Small intestine (tissue), 7 donors: ENCODE data around the gene SP4. TPM values are rescaled to one million over a fixed set of nuclear protein-coding genes. Genes with fewer than 3 reads are reported as not detected.

Experiments used
- DNase-seq, 2 donors: peaks; one replicate each; pipeline versions ENCODE4 v3.0.0 to v3.0.0-alpha.2; 2013
- FAIRE-seq: peaks from 2 replicates; lab custom pipeline; 2012; peaks lifted over from hg19 to GRCh38; lab: Jason Lieb, UNC
- H3K27ac ChIP-seq, 3 donors: one replicate each; pipeline ENCODE4 v1.5.1; 2013; ENCODE audit warnings: low read length in 2 of 3, mild to moderate bottlenecking in 2 of 3, control low read depth in 1 of 3, inconsistent platforms in 1 of 3, low read depth in 1 of 3, moderate library complexity in 1 of 3
- H3K27me3 ChIP-seq, 3 donors: one replicate each; pipeline ENCODE4 v1.6.1; 2013; ENCODE audit warnings: low read length in 3 of 3, inconsistent platforms in 1 of 3; ENCODE audit not compliant: control insufficient read depth in 3 of 3, insufficient read depth in 3 of 3
- H3K36me3 ChIP-seq, 3 donors: one replicate each; pipeline ENCODE4 v1.6.1; 2013; ENCODE audit warnings: low read length in 3 of 3, inconsistent platforms in 1 of 3, low read depth in 1 of 3, mild to moderate bottlenecking in 1 of 3, moderate library complexity in 1 of 3; ENCODE audit not compliant: control insufficient read depth in 3 of 3, insufficient read depth in 2 of 3
- H3K4me1 ChIP-seq, 3 donors: one replicate each; pipeline ENCODE4 v1.6.1; 2013; ENCODE audit warnings: low read length in 2 of 3, inconsistent platforms in 1 of 3, low read depth in 1 of 3, mild to moderate bottlenecking in 1 of 3, moderate library complexity in 1 of 3; ENCODE audit not compliant: control insufficient read depth in 3 of 3, insufficient read depth in 2 of 3
- H3K4me3 ChIP-seq, 3 donors: one replicate each; pipeline ENCODE4 v1.5.1; 2013; ENCODE audit warnings: low read length in 3 of 3, control low read depth in 1 of 3, inconsistent platforms in 1 of 3, low read depth in 1 of 3, mild to moderate bottlenecking in 1 of 3, moderate library complexity in 1 of 3
- H3K9me3 ChIP-seq, 2 donors: one replicate each; pipeline ENCODE4 v1.6.1; 2013; ENCODE audit warnings: low read depth in 1 of 2, low read length in 1 of 2; ENCODE audit not compliant: control insufficient read depth in 2 of 2, insufficient read depth in 1 of 2
- WGBS, 3 donors: extraction: QIAGEN DNeasy Blood & Tissue Kit; methylation state at CpG; one replicate each; pipeline ENCODE4 v1.1.7; 2013; 5-methylcytosine and 5-hydroxymethylcytosine counted together
- polyA plus RNA-seq, 4 donors: library from polyadenylated mRNA; stranded (reverse) in 3 of 4; unstranded in 1 of 4; fragments of 200-250 nt in 3 of 4; fragments of 120-200 nt in 1 of 4; gene quantifications; one replicate each; pipeline versions ENCODE4 v1.2.1 to v1.2.3, GENCODE V29; 2013
- donor health status: healthy with polysubstance abuse.
- donor health status: control.
- donor health status: control.
- donor health status: Bipolar disorder and iron deficiency.
- donor health status: healthy.

Gene SP4
- polyA plus RNA-seq, 4 donors = 0.45 to 5.3 (median 1.2) TPM

DNA sequence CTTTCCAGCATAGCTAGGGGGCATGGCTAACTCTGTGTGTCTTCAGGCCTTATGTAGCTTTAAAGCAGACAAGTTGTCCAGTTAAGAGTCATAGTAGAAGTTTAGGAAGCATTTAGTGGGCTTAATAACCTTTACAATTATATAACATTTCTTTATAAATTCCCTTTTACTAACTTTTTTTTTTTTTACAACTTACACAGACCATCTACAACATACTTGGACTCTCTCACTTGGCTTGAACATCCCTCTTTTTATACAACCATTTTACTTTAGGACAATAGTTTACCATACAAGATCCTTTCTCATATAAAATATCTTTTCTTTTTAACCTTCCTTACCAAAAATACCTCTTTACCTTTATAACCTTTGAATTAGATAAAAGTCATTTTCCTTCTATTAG is 26.3 kb downstream of the SP4 start:
- H3K36me3 ChIP-seq = peaks cover 0 to 9% (median 1%) of the 10 kb centered on the region in 3 donors
- no peaks in the 10 kb centered on the region for H3K4me1 ChIP-seq
- H3K4me3 ChIP-seq = no peak overlapping the region
- no peak for FAIRE-seq
- no peak for DNase-seq
- no peak overlapping the region for H3K27ac ChIP-seq
- H3K27me3 ChIP-seq = no peaks in the 10 kb centered on the region
- H3K9me3 ChIP-seq = peaks cover 0 to 29% of the 10 kb centered on the region in 2 donors

- no peak for FAIRE-seq
- WGBS, 3 donors = 86 to 100% (median 94%) methylated on average over 1 of the region's 1 CpG
Observed at GRCh38 chr7:21454906-21455305, 27.0 kb downstream of the SP4 start.

DNA sequence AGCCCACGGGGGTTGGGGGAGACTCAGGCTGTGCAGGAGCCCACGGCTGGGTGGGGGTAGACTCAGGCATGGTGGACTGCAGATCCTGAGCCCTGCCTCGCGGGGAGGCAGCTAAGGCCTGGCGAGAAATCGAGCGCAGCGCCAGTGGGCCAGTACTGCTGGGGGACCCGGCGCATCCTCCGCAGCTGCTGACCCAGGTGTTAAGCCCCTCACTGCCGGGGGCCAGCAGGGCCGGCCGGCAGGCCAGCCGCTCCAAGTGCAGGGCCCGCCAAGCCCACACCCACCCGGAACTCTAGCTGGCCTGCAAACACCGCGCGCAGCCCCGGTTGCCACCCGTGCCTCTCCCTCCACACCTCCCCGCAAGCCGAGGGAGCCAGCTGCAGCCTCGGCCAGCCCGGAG is 33.4 kb downstream of the SP4 start:
- H3K9me3 ChIP-seq = peaks cover 0 to 4% of the 10 kb centered on the region in 2 donors
- 97 to 100% (median 97%) methylated on average over 24 to 26 of the region's 26 CpGs for WGBS, 3 donors

More at GRCh38 chr7:21454906-21455305, 27.0 kb downstream of the SP4 start:
- Histone ChIP-seq H3K4me3 (no peak overlapping the region), H3K36me3 (peaks cover 0 to 9% (median 1%) of the 10 kb centered on the region in 3 donors), H3K4me1 (no peaks in the 10 kb centered on the region), H3K9me3 (peaks cover 0 to 29% of the 10 kb centered on the region in 2 donors), H3K27ac (no peak overlapping the region), H3K27me3 (no peaks in the 10 kb centered on the region)
- DNase-seq = no peak

GRCh38 chr7:21462081-21462480 is 34.2 kb downstream of the SP4 start:
- no peaks in the 10 kb centered on the region for H3K9me3 ChIP-seq
- no peaks in the 10 kb centered on the region for H3K27me3 ChIP-seq
- H3K4me3 ChIP-seq = no peak overlapping the region
- H3K4me1 ChIP-seq = no peaks in the 10 kb centered on the region
- DNase-seq (no peak), FAIRE-seq (no peak)
- 90 to 99% (median 94%) methylated on average over 3 of the region's 3 CpGs for WGBS, 3 donors
- no peaks in the 10 kb centered on the region for H3K36me3 ChIP-seq
- H3K27ac ChIP-seq = no peak overlapping the region

More for the DNA sequence above, 33.4 kb downstream of the SP4 start:
- H3K4me1 ChIP-seq = no peaks in the 10 kb centered on the region
- H3K36me3 ChIP-seq = peaks cover 0 to 2% (median 0%) of the 10 kb centered on the region in 3 donors
- no peak for FAIRE-seq
- no peak for DNase-seq
- no peak overlapping the region for H3K4me3 ChIP-seq
- H3K27me3 ChIP-seq = no peaks in the 10 kb centered on the region
- no peak overlapping the region for H3K27ac ChIP-seq

GRCh38 chr7:21463524-21463923 is 35.6 kb downstream of the SP4 start:
- H3K9me3 ChIP-seq = no peaks in the 10 kb centered on the region
- H3K4me1 ChIP-seq = no peaks in the 10 kb centered on the region
- H3K27ac ChIP-seq = no peak overlapping the region
- 68 to 71% (median 69%) methylated on average over 4 of the region's 4 CpGs for WGBS, 3 donors
- FAIRE-seq (no peak), DNase-seq (no peak)
- no peaks in the 10 kb centered on the region for H3K27me3 ChIP-seq
- no peaks in the 10 kb centered on the region for H3K36me3 ChIP-seq
- no peak overlapping the region for H3K4me3 ChIP-seq

DNA sequence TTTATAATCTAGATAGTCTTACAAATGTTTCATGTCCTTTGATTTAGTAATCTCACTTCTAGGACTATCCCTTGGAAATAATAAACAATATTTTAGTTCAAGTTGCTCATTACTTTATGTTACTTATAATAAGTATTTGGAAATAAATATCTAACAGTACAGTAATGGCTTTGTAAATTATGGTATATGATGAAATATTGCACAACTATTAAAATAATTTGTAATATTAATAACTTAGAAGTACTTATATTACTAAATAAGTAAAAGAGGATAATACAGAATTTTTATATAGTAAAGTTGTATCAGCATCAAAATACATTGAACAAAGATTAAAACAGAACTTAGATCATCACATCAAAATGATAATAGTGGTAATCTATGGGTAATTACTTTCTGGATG is 41.1 kb downstream of the SP4 start:
- H3K27ac ChIP-seq = no peak overlapping the region
- no peaks in the 10 kb centered on the region for H3K4me1 ChIP-seq
- H3K4me3 ChIP-seq = no peak overlapping the region
- FAIRE-seq (peak; percentile 81), DNase-seq (no peak)
- no peaks in the 10 kb centered on the region for H3K27me3 ChIP-seq
- no peaks in the 10 kb centered on the region for H3K9me3 ChIP-seq
- no peaks in the 10 kb centered on the region for H3K36me3 ChIP-seq

DNA sequence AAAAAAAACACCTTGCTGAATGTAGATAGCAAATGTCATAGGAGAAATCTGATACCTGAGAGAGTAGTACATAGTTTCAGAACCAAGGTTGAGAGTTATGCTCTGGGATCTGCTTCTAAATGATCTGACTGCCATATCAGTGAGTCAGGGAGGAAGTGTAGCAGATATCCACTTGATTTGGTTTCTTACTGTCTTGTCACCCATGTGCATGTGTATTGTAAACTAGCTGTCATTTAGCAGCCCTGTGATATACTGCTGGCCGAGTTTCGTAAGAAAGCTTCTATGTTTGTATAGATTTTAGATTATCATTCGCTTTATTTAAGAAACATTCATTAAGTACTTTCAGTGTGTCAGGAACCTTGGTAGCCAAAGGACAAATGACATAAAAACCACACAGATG is 42.0 kb downstream of the SP4 start:
- no peak overlapping the region for H3K4me3 ChIP-seq
- WGBS, 3 donors = 87 to 95% (median 94%) methylated on average over 3 of the region's 3 CpGs
- H3K27me3 ChIP-seq = no peaks in the 10 kb centered on the region
- FAIRE-seq (no peak), DNase-seq (no peak)
- H3K36me3 ChIP-seq = no peaks in the 10 kb centered on the region
- no peaks in the 10 kb centered on the region for H3K4me1 ChIP-seq
- no peaks in the 10 kb centered on the region for H3K9me3 ChIP-seq
- H3K27ac ChIP-seq = no peak overlapping the region

DNA sequence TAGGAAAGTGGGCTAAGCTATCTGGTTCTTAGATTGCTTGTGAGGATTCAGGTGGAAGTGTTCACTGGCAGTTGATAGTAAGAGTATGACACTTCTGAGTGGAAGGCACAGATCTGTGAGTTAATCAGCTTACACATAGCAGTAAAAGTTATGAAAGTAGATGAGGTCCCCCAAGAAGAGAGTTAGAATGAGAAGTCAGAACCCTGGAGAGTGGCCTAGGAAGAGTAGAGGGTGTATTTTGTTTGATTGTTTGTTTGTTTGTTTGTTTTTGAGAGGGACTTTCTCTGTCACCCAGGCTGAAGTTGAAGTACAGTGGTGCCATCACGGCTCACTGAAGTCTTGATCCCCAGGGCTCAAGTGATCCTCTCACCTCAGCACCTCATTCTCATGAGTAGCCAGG is 44.1 kb downstream of the SP4 start:
- 92 to 100% (median 97%) methylated on average over 1 of the region's 1 CpG for WGBS, 3 donors
- Histone ChIP-seq H3K4me1 (no peaks in the 10 kb centered on the region), H3K4me3 (no peak overlapping the region), H3K27me3 (no peaks in the 10 kb centered on the region), H3K9me3 (no peaks in the 10 kb centered on the region), H3K36me3 (no peaks in the 10 kb centered on the region), H3K27ac (no peak overlapping the region)
- DNase-seq (no peak), FAIRE-seq (no peak)

DNA sequence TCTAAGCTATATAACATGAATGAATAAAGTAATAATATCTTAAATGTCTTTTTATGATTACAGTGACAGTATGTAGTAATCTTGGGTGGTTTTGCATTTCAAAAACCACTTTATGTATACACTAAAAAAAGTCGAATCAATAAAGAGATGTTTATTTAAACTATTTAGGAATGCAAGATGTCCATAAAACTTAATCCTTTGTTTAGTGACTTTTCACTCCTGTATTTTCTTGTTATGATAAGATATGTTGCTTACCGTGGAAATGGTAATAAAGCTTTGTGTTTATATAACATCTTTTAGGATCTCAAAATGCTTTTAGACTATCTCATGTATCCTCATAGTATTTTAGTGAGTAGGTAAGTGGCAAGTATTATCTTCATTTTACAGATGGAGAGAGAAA is 48.5 kb downstream of the SP4 start:
- FAIRE-seq = no peak
- no peak for DNase-seq
- WGBS, 3 donors = 44 to 56% (median 47%) methylated on average over 2 of the region's 2 CpGs

More for the DNA sequence above, 48.5 kb downstream of the SP4 start:
- no peaks in the 10 kb centered on the region for H3K27me3 ChIP-seq
- no peaks in the 10 kb centered on the region for H3K9me3 ChIP-seq
- no peaks in the 10 kb centered on the region for H3K4me1 ChIP-seq
- H3K36me3 ChIP-seq = peaks cover 0 to 2% (median 0%) of the 10 kb centered on the region in 3 donors
- H3K4me3 ChIP-seq = no peak overlapping the region
- no peak overlapping the region for H3K27ac ChIP-seq
